HepG2 (cell line): Measurements from ENCODE around the gene S100A7. TPM values are rescaled to one million over a fixed set of nuclear protein-coding genes. Genes with fewer than 3 reads are reported as not detected.

Experiments
- ATAC-seq: fragments of 200-7000 bp; cut with Tn5 transposase; 3 replicates; pipeline ENCODE4 v1.9.1; 2020; ENCODE audit warnings: mild to moderate bottlenecking, moderate library complexity
- BruUV-seq: library from RNA; stranded (reverse); fragments of 400-500 nt; replicated peaks from 2 replicates; lab custom pipeline; 2021; lab: Mats Ljungman, UMichigan
- CTCF ChIA-PET: fragments of 300-600 bp; formaldehyde crosslinking; extraction: SDS; loops from one replicate; lab custom pipeline; 2021; ENCODE audit warnings: low total read pairs, inconsistent platforms, low intra/inter-chr PET ratio; lab: Yijun Ruan, JAX
- POLR2A ChIA-PET: fragments of 350-600 bp; sonication (Branson Sonifier 250); formaldehyde crosslinking; loops from one replicate; lab custom pipeline; 2020; ENCODE audit warnings: antibody characterized with exemption, inconsistent platforms; lab: Yijun Ruan, JAX
- DNase-seq: peaks from one replicate; pipeline ENCODE4 v3.0.0-alpha.2; 2015; ENCODE audit warnings: low spot score
- FAIRE-seq: peaks from 3 replicates; lab custom pipeline; 2011; peaks lifted over from hg19 to GRCh38; lab: Jason Lieb, UNC
- H2AFZ ChIP-seq: one replicate; pipeline ENCODE4 v1.6.1; 2011; ENCODE audit warnings: low read length, inconsistent platforms
- H3K27ac ChIP-seq: fragments of 300-600 bp; 3 replicates; pipeline ENCODE4 v1.8.0; 2011; ENCODE audit warnings: mixed run types, mild to moderate bottlenecking, mixed read lengths, low read length, inconsistent platforms; ENCODE audit not compliant: insufficient read depth; ENCODE audit errors: extremely low read length
- H3K27me3 ChIP-seq, 2 experiments: fragments of 200-600 bp in 1 of 2; 2 replicates in 1 of 2; 3 replicates in 1 of 2; pipeline versions ENCODE4 v1.6.0 to v1.8.0; 2011; ENCODE audit warnings: low read length in 2 of 2, mild to moderate bottlenecking in 2 of 2, moderate library complexity in 2 of 2, inconsistent platforms in 1 of 2; ENCODE audit not compliant: insufficient read depth in 2 of 2, control insufficient read depth in 1 of 2
- H3K36me3 ChIP-seq, 2 experiments: fragments of 200-600 bp in 1 of 2; replicated peaks in 1 of 2; 2 replicates in 1 of 2; 3 replicates in 1 of 2; pipeline versions ENCODE4 v1.5.1 to v1.8.0; 2011; ENCODE audit warnings: low read length in 2 of 2, inconsistent platforms in 1 of 2; ENCODE audit not compliant: insufficient read depth in 2 of 2, control insufficient read depth in 1 of 2
- H3K4me1 ChIP-seq: 2 replicates; pipeline ENCODE4 v1.5.1; 2012; ENCODE audit warnings: low read length, inconsistent platforms; ENCODE audit not compliant: insufficient read depth
- H3K4me2 ChIP-seq: 2 replicates; pipeline ENCODE4 v1.6.0; 2011; ENCODE audit warnings: low read depth, low read length, inconsistent platforms
- H3K4me3 ChIP-seq, 3 experiments: fragments of 200-600 bp in 1 of 3; sonication (generic), shearing (Covaris generic) in 1 of 3; replicated peaks in 1 of 3; 2 replicates each; pipeline ENCODE4 v1.5.1; 2011 to 2016; ENCODE audit warnings: low read length in 3 of 3, inconsistent platforms in 2 of 3, low read depth in 2 of 3, mild to moderate bottlenecking in 2 of 3, control low read depth in 1 of 3, mixed read lengths in 1 of 3; ENCODE audit not compliant: insufficient read depth in 1 of 3
- H3K79me2 ChIP-seq: one replicate; pipeline ENCODE4 v1.6.1; 2011; ENCODE audit warnings: low read length, inconsistent platforms; ENCODE audit not compliant: insufficient read depth
- H3K9ac ChIP-seq: 2 replicates; pipeline ENCODE4 v1.6.0; 2011; ENCODE audit warnings: mild to moderate bottlenecking, low read depth, low read length, inconsistent platforms; ENCODE audit not compliant: insufficient read depth
- H3K9me3 ChIP-seq: 2 replicates; pipeline ENCODE4 v1.5.1; 2012; ENCODE audit warnings: mild to moderate bottlenecking, low read length
- H4K20me1 ChIP-seq: 2 replicates; pipeline ENCODE4 v1.6.0; 2011; ENCODE audit warnings: inconsistent platforms, mild to moderate bottlenecking, low read length, moderate library complexity; ENCODE audit not compliant: insufficient read depth
- ASH2L ChIP-seq: fragments of 300-600, 200-600 bp; sonication (generic); IDR thresholded peaks from 2 replicates; pipeline ENCODE4 v1.7.0; 2017; ENCODE audit warnings: low read depth, mild to moderate bottlenecking, moderate library complexity, mixed read lengths, low read length; ENCODE audit not compliant: insufficient read length
- BRCA1 ChIP-seq: sonication (generic); formaldehyde crosslinking; IDR thresholded peaks from 2 replicates; pipeline ENCODE4 v1.4.0; 2020; ENCODE audit warnings: missing genetic modification reagents
- CREB3 ChIP-seq: sonication (generic); formaldehyde crosslinking; IDR thresholded peaks from 2 replicates; pipeline ENCODE4 v1.5.0; 2020; ENCODE audit warnings: missing genetic modification reagents
- EZH2 ChIP-seq: conservative IDR thresholded peaks from 2 replicates; pipeline ENCODE4 v1.6.1; 2012; ENCODE audit warnings: mild to moderate bottlenecking, low read depth, low read length, moderate library complexity
- FOXK1 ChIP-seq: sonication (generic); formaldehyde crosslinking; IDR thresholded peaks from 2 replicates; pipeline ENCODE4 v1.4.0; 2020; ENCODE audit warnings: low read depth, missing genetic modification reagents, borderline replicate concordance
- HDAC2 ChIP-seq: sonication (generic); formaldehyde crosslinking; IDR thresholded peaks from 2 replicates; pipeline ENCODE4 v1.4.0; 2020; ENCODE audit warnings: missing genetic modification reagents
- KDM4B ChIP-seq: sonication (generic); formaldehyde crosslinking; IDR thresholded peaks from 2 replicates; pipeline ENCODE4 v1.4.0; 2020; ENCODE audit warnings: missing genetic modification reagents
- MEIS2 ChIP-seq: sonication (generic); formaldehyde crosslinking; IDR thresholded peaks from 2 replicates; pipeline ENCODE4 v1.9.0; 2021; ENCODE audit warnings: mild to moderate bottlenecking, missing genetic modification reagents
- MIER2 ChIP-seq: IDR thresholded peaks from 2 replicates; pipeline ENCODE4 v1.6.1; 2016; ENCODE audit warnings: missing biosample characterization, missing genetic modification reagents
- MIXL1 ChIP-seq: IDR thresholded peaks from 2 replicates; pipeline ENCODE4 v1.6.1; 2016
- MTA1 ChIP-seq: sonication (generic); formaldehyde crosslinking; IDR thresholded peaks from 2 replicates; pipeline ENCODE4 v1.4.0; 2020; ENCODE audit warnings: missing genetic modification reagents, mild to moderate bottlenecking, borderline replicate concordance
- SMAD1 ChIP-seq: sonication (generic); formaldehyde crosslinking; IDR thresholded peaks from 2 replicates; pipeline ENCODE4 v1.4.0; 2020; ENCODE audit warnings: missing genetic modification reagents, low read depth, mild to moderate bottlenecking, borderline replicate concordance
- ZNF280D ChIP-seq: sonication (generic); formaldehyde crosslinking; IDR thresholded peaks from 2 replicates; pipeline ENCODE4 v1.5.1; 2020; ENCODE audit warnings: mild to moderate bottlenecking, missing genetic modification reagents
- ZNF761 ChIP-seq: sonication (generic); formaldehyde crosslinking; conservative IDR thresholded peaks from 2 replicates; pipeline ENCODE4 v1.4.0; 2020; ENCODE audit warnings: mild to moderate bottlenecking, missing genetic modification reagents
- ZNF766 ChIP-seq: sonication (generic); formaldehyde crosslinking; IDR thresholded peaks from 2 replicates; pipeline ENCODE4 v1.5.0; 2020; ENCODE audit warnings: missing genetic modification reagents, borderline replicate concordance
- ZNF781 ChIP-seq: sonication (generic); formaldehyde crosslinking; IDR thresholded peaks from 2 replicates; pipeline ENCODE4 v1.5.1; 2020; ENCODE audit warnings: borderline replicate concordance, mild to moderate bottlenecking, missing genetic modification reagents; ENCODE audit errors: not compliant biosample characterization
- ZNF792 ChIP-seq: IDR thresholded peaks from 2 replicates; pipeline ENCODE4 v1.6.1; 2016
- ZSCAN12 ChIP-seq: sonication (generic); formaldehyde crosslinking; IDR thresholded peaks from 2 replicates; pipeline ENCODE4 v1.9.0; 2021; ENCODE audit warnings: mild to moderate bottlenecking, missing genetic modification reagents
- WGBS: methylation state at CpG from one replicate; pipeline ENCODE4 v1.1.6; 2017; ENCODE audit warnings: low lambda C conversion rate; 5-methylcytosine and 5-hydroxymethylcytosine counted together
- in situ Hi-C: cut with HindIII; loops from 2 replicates; pipeline ENCODE4 v1.10.0; 2017; ENCODE audit warnings: low pct_unique_long_range_greater_than_20kb; ENCODE audit not compliant: extremely low pct_ligation_motif_present
- intact Hi-C: fragments of 100-400 bp; cut with micrococcal nuclease; formaldehyde crosslinking; loops from one replicate; pipeline ENCODE4 v1.10.0; 2022; ENCODE audit not compliant: unreplicated experiment
- polyA plus RNA-seq, 8 experiments: library from polyadenylated mRNA; depleted of rRNA in 3 of 8; stranded (reverse) in 7 of 8; unstranded in 1 of 8; fragments of >200 nt; fragmentation: Illumina TruSeq in 4 of 8; extraction: Trizol in 4 of 8; gene quantifications; 2 replicates each; pipeline versions ENCODE4 v1.2.1 to v1.2.3, GENCODE V29; 2011 to 2016; ENCODE audit warnings: low read depth in 4 of 8, missing spikeins in 1 of 8, mixed read lengths in 1 of 8; ENCODE audit not compliant: insufficient read depth in 1 of 8
- total RNA-seq, 5 experiments: library from RNA; depleted of rRNA; stranded (reverse); fragments of >200 nt; fragmentation: Illumina TruSeq; extraction: Trizol; gene quantifications; 2 replicates each; pipeline ENCODE4 v1.2.3, GENCODE V29; 2016; ENCODE audit warnings: low read depth in 1 of 5

Gene S100A7
- total and polyA plus RNA-seq, 2 of the 13 experiments (the other 11 are each of a cell fraction or from before 2014, with no cell fraction given) = not detected

- no peak for TF ChIP-seq ASH2L
Measured at GRCh38 chr1:153426809-153427208, 33.6 kb downstream of the S100A7 start (continued).

GRCh38 chr1:153422450-153423068 lies 37.9 kb downstream of the S100A7 start:
- in situ Hi-C loops = no loop called here
- H4K20me1 ChIP-seq = 0 out of 2 replicates have a peak, but pooled peaks cover 4% of the 10 kb centered on the region
- H3K9ac ChIP-seq = no peak overlapping the region
- H3K4me3 ChIP-seq = no peak overlapping the region
- DNase-seq (peak; percentile 34), ATAC-seq (no peak), FAIRE-seq (peak; percentile 62)
- H3K4me2 ChIP-seq = no peak overlapping the region
- no peaks in the 10 kb centered on the region for H3K4me1 ChIP-seq
- no TSS peak for BruUV-seq
- ChIA-PET POLR2A (no interaction called here), CTCF (no interaction called here)
- H3K27me3 ChIP-seq = no peaks in the 10 kb centered on the region
- H3K36me3 ChIP-seq = no peaks in the 10 kb centered on the region
- H3K27ac ChIP-seq = no peak overlapping the region
- no peaks in the 10 kb centered on the region for H3K79me2 ChIP-seq
- no peaks in the 10 kb centered on the region for H3K9me3 ChIP-seq
- no peak overlapping the region for H2AFZ ChIP-seq
- WGBS = 4% methylated on average over 6 of the region's 6 CpGs
- intact Hi-C loops = no loop called here
- 0 out of 2 replicates have a peak, but pooled peaks have one; percentile 43 for TF ChIP-seq MIXL1 (CRISPR knock-in tag)
- TF ChIP-seq ZNF766 = 0 out of 2 replicates have a peak, but pooled peaks have one; percentile 66
- TF ChIP-seq CREB3 (CRISPR knock-in tag) = 0 out of 2 replicates have a peak, but pooled peaks have one; percentile 43
- peak; percentile 41; the same call in 1 of the 2 replicates for TF ChIP-seq KDM4B
- 0 out of 2 replicates have a peak, but pooled peaks have one; percentile 51 for TF ChIP-seq BRCA1 (CRISPR knock-in tag)
- no peak for TF ChIP-seq ZNF761 (CRISPR knock-in tag)
- TF ChIP-seq SMAD1 (CRISPR knock-in tag) = no peak
- TF ChIP-seq MIER2 (CRISPR knock-in tag) = peak; percentile 98
- peak; percentile 62; the same call in 1 of the 2 replicates for TF ChIP-seq HDAC2 (CRISPR knock-in tag)
- peak; percentile 72; the same call in 1 of the 2 replicates for TF ChIP-seq ZNF792
- TF ChIP-seq ZNF781 (CRISPR knock-in tag) = peak; percentile 89
- TF ChIP-seq FOXK1 (CRISPR knock-in tag) = peak; percentile 24; the same call in 1 of the 2 replicates
- TF ChIP-seq MEIS2 = 0 out of 2 replicates have a peak, but pooled peaks have one; percentile 35
- 0 out of 2 replicates have a peak, but pooled peaks have one; percentile 25 for TF ChIP-seq ZNF280D
- TF ChIP-seq ZSCAN12 (CRISPR knock-in tag) = 0 out of 2 replicates have a peak, but pooled peaks have one; percentile 61
- TF ChIP-seq MTA1 (CRISPR knock-in tag) = no peak
- TF ChIP-seq EZH2 = no peak
